OCI-M1 (cell line): ENCODE data around the gene UROD.

Experiments used
- DNase-seq: peaks from one replicate; lab custom pipeline; 2025; lab: John Stamatoyannopoulos, UW

The UROD gene

DNA sequence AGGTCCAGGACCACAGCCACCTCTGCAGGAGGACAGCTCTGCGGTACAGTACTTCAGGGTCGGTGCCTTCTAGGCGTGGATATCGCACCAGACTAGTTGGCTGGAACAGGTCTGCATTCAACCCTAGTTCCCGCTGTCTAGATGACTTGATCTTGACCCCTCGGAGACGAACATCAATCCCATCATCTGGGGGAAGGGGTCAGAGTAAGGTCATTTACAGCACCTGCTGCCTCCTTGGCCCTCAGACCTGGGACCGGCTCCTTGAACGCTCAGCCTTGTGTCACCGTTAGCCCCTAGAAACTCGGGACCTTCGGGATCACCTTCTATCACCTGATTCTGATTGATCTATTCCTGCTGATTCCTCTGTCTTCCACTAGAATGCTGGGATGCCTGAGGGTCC is 3.5 kb upstream of the UROD start:
- DNase-seq, result no peak

- no peak for DNase-seq
Observed at GRCh38 chr1:45009296-45009865, 2.7 kb upstream of the UROD start.

DNA sequence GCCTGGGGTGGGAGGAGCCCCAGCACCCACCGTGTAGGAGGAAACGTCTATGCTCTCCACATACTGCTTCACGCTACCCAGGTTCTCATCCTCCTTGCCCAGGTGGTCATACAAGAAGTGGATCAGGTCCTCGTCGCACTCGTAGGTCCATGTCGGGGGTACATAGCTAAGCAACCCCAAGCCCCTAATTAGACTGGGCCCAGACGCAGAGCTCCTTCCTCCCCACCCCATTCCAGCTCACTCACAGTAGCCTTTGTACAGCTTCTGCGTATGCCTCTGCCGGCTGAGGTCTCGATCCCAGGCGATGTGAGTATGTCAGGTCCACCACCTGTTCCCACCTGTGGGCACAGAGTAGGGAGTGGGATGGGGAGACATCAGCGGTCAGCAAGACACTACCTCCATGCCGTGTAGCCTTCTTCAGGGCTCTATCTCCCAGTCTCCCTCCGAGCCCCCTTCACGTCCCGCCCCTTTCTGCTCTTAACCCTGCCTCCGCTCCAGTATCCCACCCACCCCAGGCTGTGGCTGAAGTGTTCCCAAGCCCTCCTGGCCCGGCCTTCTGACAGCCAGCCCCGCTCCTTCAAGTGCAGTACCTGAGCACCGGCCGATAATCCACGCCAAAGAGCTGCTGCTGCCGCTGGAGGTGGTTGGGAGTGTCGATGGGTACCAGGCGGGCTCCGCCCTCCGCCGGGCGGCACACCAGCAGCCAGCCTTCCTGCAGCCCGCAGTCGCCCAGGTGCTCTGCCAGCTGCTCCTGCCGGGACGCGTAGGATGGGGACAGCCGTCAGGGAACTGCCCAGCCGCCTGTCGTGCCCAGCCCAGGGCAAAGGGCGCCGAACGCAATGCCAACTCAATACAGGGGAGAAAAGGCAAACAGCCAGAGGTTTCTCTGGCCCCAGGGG is 1.8 kb upstream of the UROD start:
- DNase-seq, result no peak

- DNase-seq, result peak; percentile 90
Observed at GRCh38 chr1:45010855-45011811, 921 bp upstream of the UROD start, which contains the start of gene HECTD3. Gene HECTD3, minus strand, starts transcription at chr1:45011324. Its CDS starts 67 bp downstream, at chr1:45011257.

GRCh38 chr1:45012639-45013278 is 705 bp downstream of the UROD start:
- peak; percentile 97 for DNase-seq

DNA sequence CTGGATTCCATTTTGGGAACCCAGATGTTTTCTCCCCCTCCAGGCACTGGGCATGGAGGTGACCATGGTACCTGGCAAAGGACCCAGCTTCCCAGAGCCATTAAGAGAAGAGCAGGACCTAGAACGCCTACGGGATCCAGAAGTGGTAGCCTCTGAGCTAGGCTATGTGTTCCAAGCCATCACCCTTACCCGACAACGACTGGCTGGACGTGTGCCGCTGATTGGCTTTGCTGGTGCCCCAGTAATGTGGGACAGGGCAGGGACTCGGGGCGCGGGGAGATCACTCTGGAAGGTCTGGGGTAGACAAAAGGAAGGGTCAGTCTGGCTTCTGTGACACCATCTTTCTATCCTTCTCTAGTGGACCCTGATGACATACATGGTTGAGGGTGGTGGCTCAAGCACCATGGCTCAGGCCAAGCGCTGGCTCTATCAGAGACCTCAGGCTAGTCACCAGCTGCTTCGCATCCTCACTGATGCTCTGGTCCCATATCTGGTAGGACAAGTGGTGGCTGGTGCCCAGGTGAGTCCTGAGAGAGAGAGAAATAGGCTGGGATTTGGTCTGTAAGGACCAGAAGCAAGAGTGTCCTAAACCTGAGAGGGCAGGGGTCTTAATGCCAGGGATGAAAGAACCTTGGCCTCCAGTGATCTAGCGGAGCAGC is 1.6 kb downstream of the UROD start:
- DNase-seq, result no peak

- peak; percentile 86 for DNase-seq
Observed at GRCh38 chr1:45014321-45015028, 2.4 kb downstream of the UROD start.

- DNase-seq, result no peak
Observed at GRCh38 chr1:45015683-45016082, 3.6 kb downstream of the UROD start.

GRCh38 chr1:45016090-45016697 is 4.1 kb downstream of the UROD start:
- no peak for DNase-seq

- DNase-seq, result no peak
Observed at GRCh38 chr1:45016767-45017166, 4.7 kb downstream of the UROD start.

DNA sequence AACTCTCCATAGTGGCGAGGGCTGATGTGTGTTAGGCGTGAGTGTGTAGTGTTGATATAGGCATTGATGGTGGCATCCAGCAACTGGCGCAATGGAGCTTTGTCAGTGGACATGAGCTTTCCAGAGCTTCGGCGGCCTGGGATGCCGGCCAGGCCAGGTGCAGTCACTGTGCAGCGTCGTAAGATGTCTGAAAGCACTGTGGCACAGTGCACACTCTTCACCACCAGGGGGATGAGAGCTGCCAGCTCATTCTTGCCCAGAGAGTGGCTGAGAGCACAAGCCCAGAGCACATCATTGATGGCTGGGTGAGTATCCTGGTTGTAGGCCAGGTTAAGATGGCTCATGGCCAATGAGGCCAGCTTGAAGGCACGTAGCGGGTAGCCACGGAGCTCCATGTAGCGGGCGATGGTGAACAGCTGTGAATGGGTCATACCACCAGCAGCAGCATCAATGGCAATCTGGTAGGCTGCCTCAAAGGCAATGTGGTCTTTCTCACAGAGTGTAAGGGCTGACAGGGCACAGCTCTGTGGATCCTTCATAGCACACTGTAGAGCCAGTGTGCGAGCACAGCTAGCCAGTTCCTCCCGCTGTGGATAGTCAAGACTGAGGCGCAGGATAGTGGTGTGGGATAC is 6.7 kb downstream of the UROD start:
- peak; percentile 62 for DNase-seq

GRCh38 chr1:45023663-45024062 is 11.6 kb downstream of the UROD start:
- no peak for DNase-seq

DNA sequence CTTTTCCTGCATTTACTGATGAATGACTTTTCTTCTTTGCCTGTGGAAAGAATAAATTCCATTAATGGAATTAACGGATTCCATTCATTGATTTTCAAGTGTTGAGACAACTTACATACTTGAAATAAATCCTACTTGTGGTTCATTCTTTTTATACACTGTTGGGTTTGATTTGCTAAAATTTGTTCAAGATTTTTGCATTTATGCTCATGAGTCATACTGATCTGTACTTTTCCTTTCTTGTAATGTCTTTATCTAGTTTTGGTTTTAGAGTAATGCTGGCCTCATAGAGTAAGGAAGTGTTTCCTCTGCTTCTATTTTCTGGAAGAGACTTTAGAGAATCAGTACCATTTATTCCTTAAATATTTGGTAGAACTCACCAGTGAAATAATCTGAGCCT is 14.4 kb downstream of the UROD start:
- DNase-seq, result no peak

GRCh38 chr1:45032837-45033236 is 20.8 kb downstream of the UROD start:
- no peak for DNase-seq

DNA sequence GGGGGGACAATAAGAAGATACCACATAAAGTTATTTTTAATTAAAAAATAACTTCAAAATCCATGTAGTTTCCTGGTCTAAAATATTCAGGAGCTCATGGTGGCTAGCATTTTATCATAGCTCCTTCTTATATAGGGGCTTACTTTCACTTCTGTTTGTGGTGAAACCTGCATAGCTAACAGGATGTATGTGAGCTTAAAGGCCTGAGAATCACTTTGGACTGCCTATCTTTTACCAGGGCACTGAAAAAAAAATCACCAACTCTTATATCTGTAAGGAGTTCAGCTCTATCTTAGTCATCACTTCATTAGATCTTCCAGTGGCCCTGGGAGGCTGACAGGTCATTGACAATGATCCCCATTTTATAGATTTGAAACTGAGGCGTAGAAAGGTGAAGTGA is 21.3 kb downstream of the UROD start:
- DNase-seq, result peak; percentile 52

DNA sequence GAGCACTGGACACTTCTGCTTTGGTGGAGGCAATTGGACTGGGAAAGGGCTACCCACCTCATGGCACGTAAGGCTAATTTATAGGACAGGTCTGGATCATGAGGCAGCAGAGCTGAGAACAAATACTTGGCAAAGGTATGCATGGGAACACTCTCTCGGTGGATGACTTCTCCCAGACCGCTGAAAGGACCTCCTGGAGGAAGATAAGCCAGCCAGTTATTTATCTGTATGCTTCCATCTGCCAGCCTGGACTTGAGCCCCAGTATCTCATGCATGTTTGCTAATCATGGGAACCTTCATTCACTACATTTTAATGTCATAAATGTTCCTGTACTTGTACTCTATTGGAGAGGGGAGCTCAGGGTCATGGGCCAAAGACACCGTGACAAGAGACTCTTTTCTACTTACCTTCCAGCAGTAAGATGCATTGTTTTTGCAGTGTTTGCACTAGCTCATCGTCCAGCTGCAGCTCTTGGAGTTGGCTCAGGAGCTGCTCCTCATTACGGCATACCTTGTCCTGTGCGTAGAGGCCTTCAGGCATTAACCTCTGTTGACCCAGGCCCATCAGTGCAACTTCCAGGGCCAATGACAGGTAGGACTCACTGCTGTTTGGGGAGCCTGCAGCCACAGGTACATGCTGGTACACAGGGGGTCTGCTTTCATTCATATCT is 23.7 kb downstream of the UROD start:
- DNase-seq, result peak; percentile 81

DNA sequence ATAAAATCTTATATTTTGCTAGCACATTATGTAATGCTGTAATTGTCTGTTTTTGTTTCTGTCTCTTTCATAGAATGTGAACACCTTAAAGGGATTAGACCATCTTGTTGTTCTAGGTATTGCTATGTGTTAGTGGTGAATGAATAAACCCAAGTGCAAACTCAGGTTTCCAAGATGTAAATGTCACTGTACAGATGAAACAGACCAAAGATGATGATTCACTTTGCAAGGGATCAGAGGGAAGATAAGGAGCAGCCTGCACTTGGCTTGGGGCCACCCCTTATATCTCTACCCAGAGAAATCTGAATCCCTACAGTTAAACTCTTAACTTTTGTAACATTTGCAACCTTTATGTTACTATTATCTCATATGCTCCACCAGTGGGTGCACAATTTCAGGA is 25.4 kb downstream of the UROD start:
- DNase-seq, result peak; percentile 94

DNA sequence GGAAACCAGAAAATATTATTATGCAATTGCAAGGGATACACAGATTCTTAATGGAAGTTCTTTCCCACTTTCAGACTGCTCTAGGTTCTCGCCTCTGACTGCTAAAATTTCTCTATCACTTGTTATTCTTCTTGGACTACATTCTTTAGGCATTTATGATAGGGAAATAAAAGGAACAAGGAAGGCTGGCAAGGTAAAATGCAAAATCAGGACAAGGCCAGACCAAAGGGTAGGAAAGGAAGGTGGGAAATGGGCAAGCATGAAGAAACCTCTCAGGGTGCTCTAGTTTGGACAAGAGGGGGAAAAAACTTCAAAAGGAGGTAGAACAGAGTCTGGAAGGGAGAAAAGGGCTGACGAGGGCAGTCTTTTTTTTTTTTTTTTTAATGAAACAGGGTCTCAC is 26.2 kb downstream of the UROD start:
- peak; percentile 37 for DNase-seq
